ENCODE data around the gene ADAMTS2. TPM values are rescaled to one million over a fixed set of nuclear protein-coding genes. Genes with fewer than 3 reads are reported as not detected.
"Not testable (repeated sequence)": the region's sequence is repeated elsewhere in the genome, so short reads cannot be mapped to it uniquely, and the experiment has no call there.

ADAMTS2 gene
- total and polyA plus RNA-seq, 11 donors: 1.1 to 23.0 (median 5.5) TPM

DNA sequence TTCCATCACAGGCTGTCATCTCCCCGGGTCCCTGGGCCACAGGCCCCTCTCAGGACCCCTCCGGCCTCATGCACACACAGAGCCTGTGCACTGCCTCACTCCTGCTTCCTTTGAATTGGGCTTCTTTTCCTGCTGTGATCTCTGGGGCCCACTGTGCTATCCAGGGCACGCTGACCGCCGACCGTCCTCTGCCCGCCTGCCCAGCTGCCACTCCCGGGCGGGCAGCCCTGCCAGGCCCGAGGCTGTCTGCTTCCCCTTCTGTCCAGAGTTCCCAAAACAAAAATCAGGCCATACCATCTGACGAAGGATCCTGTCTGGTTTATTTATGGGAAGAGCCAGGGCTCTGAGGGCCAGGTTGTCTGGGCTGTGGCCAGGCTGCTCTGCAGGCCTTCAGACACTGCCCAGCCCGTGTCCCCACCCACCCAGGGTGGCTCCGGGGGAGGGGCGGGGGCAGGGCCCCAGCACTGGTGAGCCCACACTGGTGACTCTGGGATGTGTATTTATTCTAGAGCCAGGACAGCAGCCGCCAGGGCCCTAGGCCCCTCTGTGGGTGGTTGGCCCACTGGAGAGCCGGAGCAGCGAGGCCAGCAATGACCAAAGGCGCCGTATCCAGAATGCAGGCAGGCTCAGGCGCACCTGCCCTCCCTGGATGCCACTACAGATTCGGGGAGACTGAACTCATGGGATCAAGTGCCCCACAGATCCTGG is 57.0 kb downstream of the ADAMTS2 start:
- WGBS, 4 donors: 79 to 86% (median 83%) methylated on average over 14 to 21 of the region's 21 CpGs
- no peaks in the 10 kb centered on the region for H3K36me3 ChIP-seq
- H3K27ac ChIP-seq: peak overlapping the region in 4 of 12 donors; percentile 19 to 57 (median 33)
- TF ChIP-seq, protein P1, sequence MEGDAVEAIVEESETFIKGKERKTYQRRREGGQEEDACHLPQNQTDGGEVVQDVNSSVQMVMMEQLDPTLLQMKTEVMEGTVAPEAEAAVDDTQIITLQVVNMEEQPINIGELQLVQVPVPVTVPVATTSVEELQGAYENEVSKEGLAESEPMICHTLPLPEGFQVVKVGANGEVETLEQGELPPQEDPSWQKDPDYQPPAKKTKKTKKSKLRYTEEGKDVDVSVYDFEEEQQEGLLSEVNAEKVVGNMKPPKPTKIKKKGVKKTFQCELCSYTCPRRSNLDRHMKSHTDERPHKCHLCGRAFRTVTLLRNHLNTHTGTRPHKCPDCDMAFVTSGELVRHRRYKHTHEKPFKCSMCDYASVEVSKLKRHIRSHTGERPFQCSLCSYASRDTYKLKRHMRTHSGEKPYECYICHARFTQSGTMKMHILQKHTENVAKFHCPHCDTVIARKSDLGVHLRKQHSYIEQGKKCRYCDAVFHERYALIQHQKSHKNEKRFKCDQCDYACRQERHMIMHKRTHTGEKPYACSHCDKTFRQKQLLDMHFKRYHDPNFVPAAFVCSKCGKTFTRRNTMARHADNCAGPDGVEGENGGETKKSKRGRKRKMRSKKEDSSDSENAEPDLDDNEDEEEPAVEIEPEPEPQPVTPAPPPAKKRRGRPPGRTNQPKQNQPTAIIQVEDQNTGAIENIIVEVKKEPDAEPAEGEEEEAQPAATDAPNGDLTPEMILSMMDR (IDR thresholded peaks at IDR 0.05): no peak
- TF ChIP-seq POLR2A (IDR thresholded peaks at IDR 0.05): no peak
- ATAC-seq (peak in 3 of 4 donors; percentile 31 to 64 (median 46)), DNase-seq (peak in 3 of 5 donors; percentile 26 to 51 (median 41))
- intact Hi-C loops (cut with DNase I): loop anchor here in 1 of 10 donors (5.0 kb wide), 1 partner anchor 44 kb away; no protein-coding TSS in a partner anchor
- H3K4me1 ChIP-seq: peaks cover 0 to 42% (median 6%) of the 10 kb centered on the region in 12 donors
- H3K27me3 ChIP-seq: no peaks in the 10 kb centered on the region
- no peaks in the 10 kb centered on the region for H3K9me3 ChIP-seq
- no peak overlapping the region for H3K4me3 ChIP-seq

DNA sequence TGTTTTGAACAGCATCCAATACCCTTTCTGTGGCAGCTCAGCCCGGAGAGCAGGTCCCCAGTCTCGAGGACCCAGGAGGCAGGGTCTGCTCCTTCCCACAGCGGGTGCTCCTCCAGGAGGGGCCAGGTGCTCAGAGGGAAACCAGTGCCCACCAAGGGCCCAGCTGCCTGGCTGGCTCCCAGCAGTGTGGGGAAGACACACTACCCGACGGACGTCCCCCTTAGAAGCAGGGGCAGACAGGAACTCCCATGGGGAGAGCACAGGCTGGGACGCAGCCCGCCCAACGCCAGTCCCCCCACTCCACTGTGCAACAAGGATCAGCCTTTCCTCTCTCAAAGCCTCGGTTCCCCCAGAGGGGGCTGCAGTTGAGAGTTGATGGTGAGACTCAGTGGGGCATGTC is 57.6 kb downstream of the ADAMTS2 start:
- no peak for TF ChIP-seq POLR2A (IDR thresholded peaks at IDR 0.05)
- TF ChIP-seq, protein P1 (IDR thresholded peaks at IDR 0.05): no peak
- intact Hi-C loops (cut with DNase I): loop anchor here in 1 of 10 donors (5.0 kb wide), 1 partner anchor 45 kb away; no protein-coding TSS in a partner anchor
- H3K4me1 ChIP-seq: peaks cover 0 to 42% (median 6%) of the 10 kb centered on the region in 12 donors
- H3K9me3 ChIP-seq: peaks cover 0 to 2% (median 0%) of the 10 kb centered on the region in 12 donors
- no peaks in the 10 kb centered on the region for H3K36me3 ChIP-seq
- whole genome bisulfite sequencing, 4 donors: 81 to 94% (median 92%) methylated on average over 10 of the region's 10 CpGs
- DNase-seq: peak in 2 of 5 donors; percentile 17 to 54
- no peak overlapping the region for H3K4me3 ChIP-seq
- H3K27ac ChIP-seq: peak overlapping the region in 3 of 12 donors; percentile 24 to 57 (median 42)
- no peaks in the 10 kb centered on the region for H3K27me3 ChIP-seq
- ATAC-seq: no peak

DNA sequence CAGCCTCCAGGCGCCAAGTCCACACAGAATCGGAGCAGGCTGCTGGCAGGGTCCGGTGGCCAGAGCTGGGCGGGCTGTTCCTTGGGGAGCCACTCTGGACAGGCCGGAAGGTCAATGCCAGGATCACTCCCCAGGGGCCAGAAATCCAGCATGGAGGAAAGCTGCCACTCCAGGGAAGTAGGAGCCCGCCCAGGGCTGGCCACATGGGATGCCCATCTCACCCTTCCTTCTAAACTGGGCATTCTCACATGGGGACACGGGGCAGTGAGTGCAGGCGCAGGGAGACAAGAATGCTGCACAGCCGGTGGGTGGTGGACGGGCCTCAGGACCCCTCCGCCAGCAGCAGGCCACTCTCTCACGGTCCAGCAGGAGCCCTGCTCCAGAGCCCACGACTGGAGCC is 58.2 kb downstream of the ADAMTS2 start:
- TF ChIP-seq, protein P1 (IDR thresholded peaks at IDR 0.05): no peak
- no peak overlapping the region for H3K27ac ChIP-seq
- peak in 1 of 4 donors; percentile 8 for ATAC-seq
- peaks cover 0 to 8% (median 0%) of the 10 kb centered on the region in 12 donors for H3K9me3 ChIP-seq
- H3K4me1 ChIP-seq: peaks cover 0 to 42% (median 6%) of the 10 kb centered on the region in 12 donors
- H3K36me3 ChIP-seq: no peaks in the 10 kb centered on the region
- H3K4me3 ChIP-seq: no peak overlapping the region
- 88 to 95% (median 92%) methylated on average over 8 to 13 of the region's 13 CpGs for WGBS, 4 donors
- intact Hi-C loops (cut with DNase I): loop anchor here in 1 of 10 donors (5.0 kb wide), 1 partner anchor 45 kb away; no protein-coding TSS in a partner anchor
- H3K27me3 ChIP-seq: no peaks in the 10 kb centered on the region
- peak in 2 of 5 donors; percentile 9 to 58 for DNase-seq

DNA sequence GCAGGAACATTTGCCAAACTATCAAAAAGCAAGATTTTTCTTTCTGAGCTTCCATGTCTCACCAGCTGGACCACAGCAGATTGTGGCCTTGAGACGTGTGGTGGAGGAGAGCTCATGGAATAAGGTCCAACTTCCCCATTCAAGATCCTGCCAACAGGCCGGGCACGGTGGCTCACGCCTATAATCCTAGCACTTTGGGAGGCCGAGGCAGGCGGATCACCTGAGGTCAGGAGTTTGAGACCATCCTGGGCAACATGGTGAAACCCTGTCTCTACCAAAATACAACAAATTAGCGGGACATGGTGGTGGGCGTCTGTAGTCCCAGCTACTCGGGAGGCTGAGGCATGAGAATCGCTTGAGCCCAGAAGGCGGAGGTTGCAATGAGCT is 59.5 kb downstream of the ADAMTS2 start:
- WGBS, 4 donors: 79 to 88% (median 86%) methylated on average over 10 to 11 of the region's 11 CpGs
- not testable (repeated sequence) for ATAC-seq
- peak in 1 of 5 donors; percentile 16 for DNase-seq

More for the DNA sequence above, 59.5 kb downstream of the ADAMTS2 start:
- H3K36me3 ChIP-seq, H3K4me3 ChIP-seq, H3K27me3 ChIP-seq: not testable (repeated sequence)
- intact Hi-C loops (cut with DNase I): loop anchor here in 1 of 10 donors (5.0 kb wide), 1 partner anchor 47 kb away; no protein-coding TSS in a partner anchor
- Histone ChIP-seq H3K27ac (peak overlapping the region in 3 of 12 donors; percentile 14 to 45 (median 44)), H3K4me1 (peaks cover 0 to 42% (median 6%) of the 10 kb centered on the region in 12 donors), H3K9me3 (peaks cover 0 to 11% (median 0%) of the 10 kb centered on the region in 12 donors)
